Stimulated activated CD8-positive, alpha-beta memory T cell treated with anti-CD3 and anti-CD28 coated beads, Interleukin-4, amount 100 ng/mL, for 24 hours (primary cell): ENCODE data around the gene CRAMP1.

Experiments
- DNase-seq: peaks from one replicate; pipeline ENCODE4 v3.0.0-alpha.2; 2020; ENCODE audit warnings: low read depth

CRAMP1 gene

GRCh38 chr16:1632638-1632970 is 20.4 kb downstream of the CRAMP1 start:
- DNase-seq = no peak

GRCh38 chr16:1633310-1633709 is 21.1 kb downstream of the CRAMP1 start:
- no peak for DNase-seq

- DNase-seq = no peak
These were observed 22.4 kb downstream of the CRAMP1 start for GRCh38 chr16:1634541-1634940.

GRCh38 chr16:1635070-1635469 is 22.9 kb downstream of the CRAMP1 start:
- DNase-seq = no peak

GRCh38 chr16:1637526-1637925 is 25.4 kb downstream of the CRAMP1 start:
- DNase-seq = no peak

GRCh38 chr16:1638757-1639156 is 26.6 kb downstream of the CRAMP1 start:
- no peak for DNase-seq

- DNase-seq = no peak
These were observed 27.1 kb downstream of the CRAMP1 start for GRCh38 chr16:1639282-1639681.

- no peak for DNase-seq
These were observed 27.7 kb downstream of the CRAMP1 start for GRCh38 chr16:1639860-1640259.

GRCh38 chr16:1640261-1640941 is 28.2 kb downstream of the CRAMP1 start:
- DNase-seq = no peak

- DNase-seq = no peak
These were observed 29.1 kb downstream of the CRAMP1 start for GRCh38 chr16:1641261-1641660.

- DNase-seq = no peak
These were observed 30.0 kb downstream of the CRAMP1 start for GRCh38 chr16:1642148-1642547.

- no peak for DNase-seq
These were observed 30.6 kb downstream of the CRAMP1 start for GRCh38 chr16:1642753-1643152.

- no peak for DNase-seq
These were observed 31.4 kb downstream of the CRAMP1 start for GRCh38 chr16:1643521-1643920.

GRCh38 chr16:1645914-1646525 is 33.9 kb downstream of the CRAMP1 start:
- peak; percentile 22 for DNase-seq

- no peak for DNase-seq
These were observed 35.7 kb downstream of the CRAMP1 start for GRCh38 chr16:1647856-1648255.

GRCh38 chr16:1650131-1650530 is 38.0 kb downstream of the CRAMP1 start:
- no peak for DNase-seq

GRCh38 chr16:1651094-1651973 is 39.2 kb downstream of the CRAMP1 start:
- DNase-seq = no peak

GRCh38 chr16:1651974-1652312 is 39.8 kb downstream of the CRAMP1 start:
- DNase-seq = no peak

GRCh38 chr16:1653023-1653422 is 40.9 kb downstream of the CRAMP1 start:
- DNase-seq = no peak

GRCh38 chr16:1654505-1655268 is 42.5 kb downstream of the CRAMP1 start:
- no peak for DNase-seq

- DNase-seq = no peak
These were observed 43.2 kb downstream of the CRAMP1 start for GRCh38 chr16:1655269-1655807.
